Measurements from ENCODE around the gene GAS2L3. TPM values are rescaled to one million over a fixed set of nuclear protein-coding genes. Genes with fewer than 3 reads are reported as not detected.

Gene GAS2L3
- total RNA-seq, result 4.5 and 18.4 TPM in 2 replicates

DNA sequence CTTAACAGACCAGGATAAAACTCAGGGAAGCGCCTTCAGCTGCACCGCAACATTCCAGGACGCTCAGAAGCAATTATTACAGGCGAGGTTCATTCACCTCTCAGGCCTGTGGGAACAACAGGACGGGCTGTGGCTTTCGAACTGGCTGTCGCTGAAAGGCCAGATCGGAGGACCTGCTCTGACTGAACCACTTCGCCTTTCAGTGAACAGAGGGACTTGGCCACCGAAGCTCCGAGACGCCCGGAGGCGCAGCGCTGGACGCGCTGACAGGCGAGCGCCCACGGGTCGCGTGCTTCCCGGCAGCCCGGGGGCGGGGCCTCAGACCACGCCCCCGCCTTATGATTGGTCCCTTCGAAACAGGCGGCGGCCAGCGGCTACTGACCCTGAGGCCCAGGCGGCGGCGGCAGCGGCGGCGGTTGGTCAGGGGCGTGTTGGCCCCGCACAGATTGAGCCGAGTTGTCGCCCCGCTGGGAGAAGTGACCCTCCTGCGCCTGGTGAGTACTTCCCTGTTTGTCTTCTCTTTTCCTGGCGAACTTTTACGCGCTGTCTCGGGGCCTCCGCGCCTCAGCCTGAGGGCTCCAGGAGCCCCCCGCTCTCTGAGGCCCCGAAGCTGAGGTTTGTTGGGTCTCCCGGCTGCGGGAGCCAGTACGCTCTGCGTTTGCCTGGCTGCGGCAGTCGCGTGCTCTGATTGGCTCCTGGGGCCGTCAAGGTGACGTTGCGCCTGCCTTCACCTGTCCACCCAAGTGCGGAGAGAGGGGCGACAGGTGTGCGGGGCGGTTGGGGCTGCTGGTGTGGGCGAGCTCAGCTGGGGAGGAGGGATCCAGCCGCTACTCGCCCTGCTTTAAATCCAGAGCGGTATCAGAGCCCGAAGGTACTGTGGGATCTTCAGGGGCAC is at the start of gene GAS2L3:
TSS of gene GAS2L3 (plus strand) at position 393 of the 895 bp plus-strand sequence. CDS start 21,221 bp downstream, outside the sequence.

Other genes with a start within 250 kb of the GAS2L3 start
- not detected in 2 replicates for gene SLC17A8, start 216.6 kb upstream of the GAS2L3 start, total RNA-seq
- not detected in 2 replicates for gene NR1H4, start 99.8 kb upstream of the GAS2L3 start, total RNA-seq
- 2.0 and 15.7 TPM in 2 replicates for gene ANO4, start 221.1 kb downstream of the GAS2L3 start, total RNA-seq

Measured in smooth muscle cell of the umbilical artery (primary cell).